Activated CD8-positive, alpha-beta T cell treated with anti-CD3 and anti-CD28 coated beads for 36 hours (primary cell): ENCODE measurements around the gene SLC16A11. TPM values are rescaled to one million over a fixed set of nuclear protein-coding genes. Genes with fewer than 3 reads are reported as not detected.
"Not testable (repeated sequence)": the region's sequence is repeated elsewhere in the genome, so short reads cannot be mapped to it uniquely, and the experiment has no call there.

Source experiments
- ATAC-seq: fragments of 200-7000 bp; cut with Tn5 transposase; one replicate; pipeline ENCODE4 v1.10.0; 2021; ENCODE audit warnings: mild to moderate bottlenecking, moderate library complexity
- CTCF ChIA-PET: fragments of 350-600 bp; sonication (Branson Sonifier 250); formaldehyde crosslinking; loops from one replicate; lab custom pipeline; 2021; ENCODE audit warnings: antibody characterized with exemption; lab: Charles Lee
- POLR2A ChIA-PET: fragments of 350-600 bp; sonication (Branson Sonifier 250); formaldehyde crosslinking; loops from one replicate; lab custom pipeline; 2021; ENCODE audit warnings: antibody characterized with exemption; lab: Charles Lee
- DNase-seq: peaks from one replicate; pipeline ENCODE4 v3.0.0-alpha.2; 2020
- H3K27ac Mint-ChIP-seq: one replicate; pipeline ENCODE4 v1.8.0; 2021; ENCODE audit warnings: mild to moderate bottlenecking, mixed read lengths
- H3K27me3 Mint-ChIP-seq: one replicate; pipeline ENCODE4 v1.8.0; 2021; ENCODE audit warnings: mixed read lengths
- H3K36me3 Mint-ChIP-seq: one replicate; pipeline ENCODE4 v1.8.0; 2021; ENCODE audit warnings: low read depth, mixed read lengths
- H3K4me1 Mint-ChIP-seq: one replicate; pipeline ENCODE4 v1.8.0; 2021; ENCODE audit warnings: low read depth, mixed read lengths
- H3K4me3 Mint-ChIP-seq: one replicate; pipeline ENCODE4 v1.8.0; 2021; ENCODE audit warnings: mild to moderate bottlenecking, moderate library complexity, mixed read lengths
- H3K9me3 Mint-ChIP-seq: one replicate; pipeline ENCODE4 v1.8.0; 2021; ENCODE audit warnings: mixed read lengths
- intact Hi-C: fragments of 100-400 bp; cut with micrococcal nuclease; formaldehyde crosslinking; loops from one replicate; pipeline ENCODE4 v1.10.0; 2022
- total RNA-seq, 2 experiments: library from RNA; stranded (reverse); gene quantifications; one replicate each; pipeline ENCODE4 v1.2.3, GENCODE V29; 2021
- TF ChIP-seq, protein P1 (sequence below): fragments of 200-600 bp; IDR thresholded peaks from one replicate; pipeline ENCODE4 v1.8.0; 2022; ENCODE audit warnings: antibody characterized with exemption, mild to moderate bottlenecking

The SLC16A11 gene
- total RNA-seq, 2 experiments from 2014 or later: 3.1 to 3.4 TPM

DNA sequence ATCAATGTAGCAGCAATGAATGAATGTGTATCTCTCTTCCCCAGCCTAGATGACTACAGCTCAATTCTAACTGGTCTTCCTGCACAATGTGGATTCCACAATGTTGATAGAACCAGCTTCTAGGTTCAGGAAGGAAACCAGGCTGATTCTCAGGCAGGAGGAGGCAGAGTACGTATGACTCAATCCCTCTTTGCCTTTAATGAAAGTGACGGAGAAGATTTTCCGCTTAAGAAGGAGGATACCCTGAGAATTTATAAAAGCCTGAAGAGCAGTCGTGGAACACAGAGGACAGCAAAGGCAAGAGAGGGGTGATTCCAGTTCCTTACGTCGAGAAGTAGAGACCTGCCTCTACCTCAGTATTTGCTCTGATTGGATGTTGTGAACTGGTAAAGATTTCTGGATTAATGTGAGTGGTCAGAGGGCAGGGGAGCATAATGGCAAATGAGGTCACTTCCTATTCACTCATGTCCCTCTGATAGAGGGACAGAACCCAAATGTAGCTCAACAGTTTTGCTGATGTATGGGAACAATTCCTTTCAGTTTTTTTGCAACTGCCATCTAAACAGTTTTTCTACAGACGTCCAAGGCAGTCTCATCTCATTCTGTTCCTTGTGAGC is 15.0 kb upstream of the SLC16A11 start:
- TF ChIP-seq, protein P1, sequence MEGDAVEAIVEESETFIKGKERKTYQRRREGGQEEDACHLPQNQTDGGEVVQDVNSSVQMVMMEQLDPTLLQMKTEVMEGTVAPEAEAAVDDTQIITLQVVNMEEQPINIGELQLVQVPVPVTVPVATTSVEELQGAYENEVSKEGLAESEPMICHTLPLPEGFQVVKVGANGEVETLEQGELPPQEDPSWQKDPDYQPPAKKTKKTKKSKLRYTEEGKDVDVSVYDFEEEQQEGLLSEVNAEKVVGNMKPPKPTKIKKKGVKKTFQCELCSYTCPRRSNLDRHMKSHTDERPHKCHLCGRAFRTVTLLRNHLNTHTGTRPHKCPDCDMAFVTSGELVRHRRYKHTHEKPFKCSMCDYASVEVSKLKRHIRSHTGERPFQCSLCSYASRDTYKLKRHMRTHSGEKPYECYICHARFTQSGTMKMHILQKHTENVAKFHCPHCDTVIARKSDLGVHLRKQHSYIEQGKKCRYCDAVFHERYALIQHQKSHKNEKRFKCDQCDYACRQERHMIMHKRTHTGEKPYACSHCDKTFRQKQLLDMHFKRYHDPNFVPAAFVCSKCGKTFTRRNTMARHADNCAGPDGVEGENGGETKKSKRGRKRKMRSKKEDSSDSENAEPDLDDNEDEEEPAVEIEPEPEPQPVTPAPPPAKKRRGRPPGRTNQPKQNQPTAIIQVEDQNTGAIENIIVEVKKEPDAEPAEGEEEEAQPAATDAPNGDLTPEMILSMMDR: no peak
- DNase-seq: no peak
- H3K4me1 Mint-ChIP-seq: peaks cover 18% of the 10 kb centered on the region
- H3K27ac Mint-ChIP-seq: no peak overlapping the region
- ChIA-PET CTCF (interaction anchor here (0.6 to 2.6 kb wide), 2 partner anchors 118 to 143 kb away, joined by 3 to 10 read pairs; no protein-coding TSS in a partner anchor), POLR2A (no interaction called here)
- H3K4me3 Mint-ChIP-seq: no peak overlapping the region
- intact Hi-C loops: no loop called here
- H3K36me3 Mint-ChIP-seq: no peaks in the 10 kb centered on the region
- H3K9me3 Mint-ChIP-seq: no peaks in the 10 kb centered on the region
- ATAC-seq: no peak
- H3K27me3 Mint-ChIP-seq: peaks cover 9% of the 10 kb centered on the region

DNA sequence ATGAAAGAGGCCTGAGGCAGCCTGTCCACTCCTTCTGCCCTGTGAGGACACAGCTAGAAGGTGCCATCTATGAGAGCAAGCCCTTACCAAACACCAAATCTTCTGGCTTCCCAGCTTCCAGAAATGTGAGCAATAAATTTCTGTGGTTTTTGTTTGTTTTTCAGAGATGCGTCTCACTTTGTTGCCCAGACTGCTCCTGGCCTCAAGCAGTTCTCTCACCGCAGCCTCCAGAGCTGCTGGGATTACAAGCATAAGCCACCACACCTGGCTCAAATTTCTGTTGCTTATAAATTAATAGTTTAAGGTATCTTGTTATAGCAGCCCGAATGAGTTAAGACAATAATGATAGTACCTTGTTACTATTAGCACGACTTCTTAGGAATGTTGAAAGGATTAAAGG is 12.5 kb upstream of the SLC16A11 start:
- Mint-ChIP-seq H3K27ac (no peak overlapping the region), H3K36me3 (no peaks in the 10 kb centered on the region), H3K27me3 (no peaks in the 10 kb centered on the region), H3K4me1 (peaks cover 18% of the 10 kb centered on the region), H3K4me3 (no peak overlapping the region), H3K9me3 (no peaks in the 10 kb centered on the region)
- intact Hi-C loops: no loop called here
- TF ChIP-seq, protein P1: no peak
- ATAC-seq: no peak
- POLR2A ChIA-PET: no interaction called here
- no peak for DNase-seq
- CTCF ChIA-PET: interaction anchor here (0.9 kb wide), 2 partner anchors 10 to 81 kb away, joined by 3 to 4 read pairs; no protein-coding TSS in a partner anchor

DNA sequence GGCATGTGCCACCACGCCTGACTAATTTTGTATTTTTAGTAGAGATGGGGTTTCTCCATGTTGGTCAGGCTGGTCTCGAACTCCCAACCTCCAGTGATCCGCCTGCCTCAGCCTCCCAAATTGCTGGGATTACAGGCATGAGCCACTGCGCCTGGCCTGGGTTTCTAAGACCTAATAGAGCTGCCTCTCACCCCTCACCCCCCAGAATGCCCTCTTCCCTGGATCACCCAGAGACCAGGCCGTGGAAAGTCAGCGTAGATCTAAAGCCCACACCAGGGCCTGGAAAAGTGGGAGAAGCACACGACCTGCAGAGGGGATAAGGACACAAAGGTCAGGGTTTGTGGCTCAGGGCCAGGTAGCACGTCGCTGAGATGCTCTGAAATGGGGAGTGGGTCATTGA is 6.7 kb upstream of the SLC16A11 start:
- POLR2A ChIA-PET, H3K9me3 Mint-ChIP-seq, ATAC-seq, DNase-seq, H3K27me3 Mint-ChIP-seq, H3K4me3 Mint-ChIP-seq, H3K27ac Mint-ChIP-seq, intact Hi-C loops, H3K36me3 Mint-ChIP-seq: not testable (repeated sequence)
- H3K4me1 Mint-ChIP-seq: peaks cover 19% of the 10 kb centered on the region
- CTCF ChIA-PET: interaction anchor here (0.5 to 12.3 kb wide), 6 partner anchors 13 to 139 kb away, joined by 3 to 371 read pairs (median 3); no protein-coding TSS in a partner anchor

DNA sequence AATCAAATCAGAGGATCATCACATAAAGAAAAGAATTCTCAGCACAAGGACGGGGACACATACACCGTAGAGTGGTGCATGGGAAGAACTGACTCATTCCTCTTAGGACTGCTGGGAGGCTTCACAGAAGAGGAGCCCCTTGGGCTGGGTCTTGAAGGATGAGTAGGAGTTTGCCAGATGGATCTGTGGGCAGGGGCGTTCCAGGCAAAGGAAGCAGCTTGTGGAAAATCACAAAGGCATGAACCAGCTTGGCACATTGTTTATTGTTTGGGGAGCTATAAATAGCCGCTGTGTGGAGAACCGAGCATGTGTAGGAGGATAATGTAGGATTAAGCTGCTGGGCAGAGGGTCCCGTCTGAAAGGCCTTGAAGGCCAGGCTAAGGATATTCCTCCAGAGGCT is 5.1 kb upstream of the SLC16A11 start:
- no peak overlapping the region for H3K27ac Mint-ChIP-seq

DNA sequence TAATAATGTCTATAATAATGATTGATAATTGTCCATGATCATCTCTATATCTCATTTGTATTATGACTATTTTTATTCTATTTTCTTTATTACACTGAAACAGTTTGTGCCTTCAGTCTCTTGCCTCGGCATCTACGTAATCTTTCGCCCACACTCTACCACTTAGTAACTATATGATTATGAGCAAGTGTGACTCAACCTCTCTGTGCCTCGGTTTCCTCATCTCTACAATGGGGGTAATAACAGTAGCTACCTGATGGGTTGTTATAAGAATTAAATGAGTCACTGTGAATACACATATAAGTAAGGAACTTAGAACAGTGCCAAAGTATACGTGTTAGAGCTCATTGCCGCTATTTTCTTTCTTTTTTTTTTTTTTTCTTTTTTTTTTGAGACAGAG is 3.7 kb upstream of the SLC16A11 start:
- H3K4me3 Mint-ChIP-seq: peak overlapping the region; percentile 73
- peak; percentile 57 for DNase-seq
- no peaks in the 10 kb centered on the region for H3K36me3 Mint-ChIP-seq

More for the DNA sequence above, 5.1 kb upstream of the SLC16A11 start:
- no peak overlapping the region for H3K4me3 Mint-ChIP-seq
- CTCF ChIA-PET: interaction anchor here (0.9 to 12.3 kb wide), 4 partner anchors 11 to 136 kb away, joined by 3 to 371 read pairs (median 6); no protein-coding TSS in a partner anchor
- DNase-seq: no peak
- H3K36me3 Mint-ChIP-seq: no peaks in the 10 kb centered on the region
- POLR2A ChIA-PET: no interaction called here
- no peak for ATAC-seq
- H3K4me1 Mint-ChIP-seq: peaks cover 20% of the 10 kb centered on the region
- intact Hi-C loops: no loop called here
- no peaks in the 10 kb centered on the region for H3K9me3 Mint-ChIP-seq
- TF ChIP-seq, protein P1: no peak
- peaks cover 2% of the 10 kb centered on the region for H3K27me3 Mint-ChIP-seq

DNA sequence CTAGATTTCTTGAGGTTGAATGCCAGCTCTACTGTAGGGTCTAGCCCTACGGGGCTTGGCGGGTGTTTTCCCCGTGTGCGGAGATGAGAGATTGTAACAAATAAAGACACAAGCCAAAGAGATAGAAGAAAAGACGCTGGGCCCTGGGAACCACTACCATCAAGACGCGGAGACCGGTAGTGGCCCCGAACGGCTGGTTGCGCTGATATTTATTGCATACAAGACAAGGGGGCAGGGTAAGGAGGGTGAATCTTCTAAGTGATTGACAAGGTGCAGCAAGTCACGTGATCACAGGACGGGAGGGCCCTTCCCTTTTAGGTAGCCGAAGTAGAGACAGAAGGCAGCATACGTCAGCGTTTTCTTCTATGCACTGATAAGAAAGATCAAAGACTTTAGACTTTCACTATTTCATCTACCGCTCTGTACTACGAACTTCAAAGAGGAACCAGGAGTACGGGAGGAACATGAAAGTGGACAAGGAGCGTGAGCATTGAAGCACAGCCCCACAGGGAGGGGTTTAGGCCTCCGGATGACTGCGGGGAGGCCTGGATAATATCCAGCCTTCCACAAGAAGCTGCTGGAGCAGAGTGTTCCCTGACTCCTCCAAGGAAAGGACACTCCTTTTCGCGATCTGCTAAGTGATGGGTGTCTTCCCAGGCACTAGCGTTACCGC is 3.0 kb upstream of the SLC16A11 start:
- ATAC-seq (peak; percentile 18), DNase-seq (peak; percentile 90)
- intact Hi-C loops: loop anchor here (1.0 kb wide), 1 partner anchor 86 kb away; no protein-coding TSS in a partner anchor
- not testable (repeated sequence) for H3K36me3 Mint-ChIP-seq, H3K9me3 Mint-ChIP-seq, H3K27me3 Mint-ChIP-seq
- peak overlapping the region; percentile 86 for H3K27ac Mint-ChIP-seq
- POLR2A ChIA-PET: interaction anchor here (1.1 to 1.8 kb wide), 6 partner anchors 10 to 131 kb away, joined by 3 to 8 read pairs (median 6); partner anchors contain the start of gene SLC16A13
- H3K4me3 Mint-ChIP-seq: peak overlapping the region; percentile 73
- peaks cover 31% of the 10 kb centered on the region for H3K4me1 Mint-ChIP-seq
- CTCF ChIA-PET: interaction anchor here (0.8 to 12.3 kb wide), 29 partner anchors 8 to 249 kb away, joined by 3 to 371 read pairs (median 7); partner anchors contain the start of genes ACADVL, ASGR1, ASGR2 and BCL6B

More for the DNA sequence above, 3.7 kb upstream of the SLC16A11 start:
- Mint-ChIP-seq H3K4me1 (peaks cover 27% of the 10 kb centered on the region), H3K27me3 (peaks cover 2% of the 10 kb centered on the region), H3K27ac (no peak overlapping the region), H3K9me3 (no peaks in the 10 kb centered on the region)
- TF ChIP-seq, protein P1: no peak
- peak; percentile 15 for ATAC-seq
- POLR2A ChIA-PET: interaction anchor here (1.1 to 1.3 kb wide), 2 partner anchors 86 to 89 kb away, joined by 3 read pairs; no protein-coding TSS in a partner anchor
- intact Hi-C loops: no loop called here
- CTCF ChIA-PET: interaction anchor here (0.7 to 12.3 kb wide), 5 partner anchors 13 to 145 kb away, joined by 3 to 371 read pairs (median 8); partner anchors contain the start of gene ASGR1
